Measurements from ENCODE around the gene KRTAP29-1.
A peak's percentile ranks its signal among the peaks of the same experiment; 100 is the strongest.

The KRTAP29-1 gene

GRCh38 chr17:41324180-41325075, 21.8 kb upstream of the KRTAP29-1 start:
- Histone ChIP-seq H3K9me3 (ENCODE audit: control insufficient read depth, insufficient read depth, low read length) (peaks cover 13% of the 10 kb centered on the region), H3K4me1 (ENCODE audit: control insufficient read depth, low read length) (peaks cover 25% of the 10 kb centered on the region), H3K27ac (ENCODE audit: low read depth, low read length) (no peak overlapping the region), H3K27me3 (ENCODE audit: control insufficient read depth, low read length) (no peaks in the 10 kb centered on the region), H3K79me2 (ENCODE audit: control insufficient read depth, low read length) (no peaks in the 10 kb centered on the region), H3K9me2 (replicated peaks; ENCODE audit: control insufficient read depth, low read length) (no peaks in the 10 kb centered on the region), H4K20me1 (ENCODE audit: control insufficient read depth, insufficient read depth, low read depth, low read length) (no peaks in the 10 kb centered on the region), H3K36me3 (ENCODE audit: control insufficient read depth, low read length) (no peaks in the 10 kb centered on the region; the same call in 1 of the 2 replicates), H3K4me3 (ENCODE audit: low read length) (no peak overlapping the region), H3K4me2 (ENCODE audit: low read length) (no peak overlapping the region), H3F3A (ENCODE audit: control insufficient read depth, insufficient read depth) (no peaks in the 10 kb centered on the region)
- TF ChIP-seq CTCF (IDR thresholded peaks at IDR 0.05; ENCODE audit: low read depth, low read length, poor library complexity, severe bottlenecking), result peak; percentile 18
- TF ChIP-seq EZH2phosphoT487 (IDR thresholded peaks at IDR 0.05; ENCODE audit: borderline replicate concordance, low read length), result no peak

GRCh38 chr17:41322903-41323895, 20.5 kb upstream of the KRTAP29-1 start:
- Histone ChIP-seq H3K4me3 (ENCODE audit: low read length) (no peak overlapping the region), H3F3A (ENCODE audit: control insufficient read depth, insufficient read depth) (no peaks in the 10 kb centered on the region)

More at GRCh38 chr17:41322903-41323895, 20.5 kb upstream of the KRTAP29-1 start:
- no peak overlapping the region for H3K4me2 ChIP-seq (ENCODE audit: low read length)
- H3K36me3 ChIP-seq (ENCODE audit: control insufficient read depth, low read length), result no peaks in the 10 kb centered on the region; the same call in 1 of the 2 replicates
- peaks cover 16% of the 10 kb centered on the region for H3K9me3 ChIP-seq (ENCODE audit: control insufficient read depth, insufficient read depth, low read length)
- H3K79me2 ChIP-seq (ENCODE audit: control insufficient read depth, low read length), result no peaks in the 10 kb centered on the region
- H4K20me1 ChIP-seq (ENCODE audit: control insufficient read depth, insufficient read depth, low read depth, low read length), result no peaks in the 10 kb centered on the region
- H3K4me1 ChIP-seq (ENCODE audit: control insufficient read depth, low read length), result peaks cover 25% of the 10 kb centered on the region
- H3K9me2 ChIP-seq (replicated peaks; ENCODE audit: control insufficient read depth, low read length), result no peaks in the 10 kb centered on the region
- no peaks in the 10 kb centered on the region for H3K27me3 ChIP-seq (ENCODE audit: control insufficient read depth, low read length)
- H3K27ac ChIP-seq (ENCODE audit: low read depth, low read length), result no peak overlapping the region
- TF ChIP-seq CTCF (IDR thresholded peaks at IDR 0.05; ENCODE audit: low read depth, low read length, poor library complexity, severe bottlenecking) (no peak), EZH2phosphoT487 (IDR thresholded peaks at IDR 0.05; ENCODE audit: borderline replicate concordance, low read length) (no peak)

Data from DOHH2 (cell line).